ENCODE data around the gene PRKCH. TPM values are rescaled to one million over a fixed set of nuclear protein-coding genes. Genes with fewer than 3 reads are reported as not detected.

PRKCH gene
- total RNA-seq, result 10 to 100 TPM; 34.5 to 51.3 (median 45.0) TPM

DNA sequence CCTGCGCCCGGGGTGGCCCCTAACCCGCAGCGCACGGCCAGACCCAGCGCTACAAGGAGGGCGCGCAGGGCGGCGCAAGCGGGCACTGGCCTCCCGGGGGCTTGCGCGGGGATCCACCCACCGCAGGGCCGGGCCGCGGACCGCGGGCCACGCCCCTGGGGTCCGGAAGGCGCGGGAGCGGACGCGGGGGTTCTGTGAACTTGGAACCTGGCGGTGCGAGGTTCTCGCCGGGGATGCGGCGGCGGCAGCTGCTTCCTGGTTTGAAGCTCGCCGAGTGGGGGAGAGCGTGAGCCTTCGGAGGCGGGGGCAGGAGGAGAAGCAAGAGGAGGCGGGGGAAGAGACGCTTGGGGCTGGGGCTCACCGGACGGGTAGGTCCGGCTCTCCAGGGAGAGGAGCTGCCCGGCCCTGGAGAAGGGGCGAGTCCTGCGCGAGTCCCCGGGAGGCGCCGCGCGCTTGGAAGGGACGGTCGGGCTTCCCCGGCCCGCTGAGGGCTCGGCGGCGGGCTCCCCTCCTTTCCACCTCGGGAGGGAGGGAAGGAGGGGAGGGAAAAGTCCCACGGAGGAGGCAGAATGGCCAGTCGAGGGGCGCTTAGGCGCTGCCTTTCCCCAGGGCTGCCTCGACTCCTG is at the start of gene PRKCH:
TSS of gene PRKCH (plus strand) at position 195 of the 626 bp plus-strand sequence. CDS start 523 bp downstream, outside the sequence.
- TF ChIP-seq, protein P1, sequence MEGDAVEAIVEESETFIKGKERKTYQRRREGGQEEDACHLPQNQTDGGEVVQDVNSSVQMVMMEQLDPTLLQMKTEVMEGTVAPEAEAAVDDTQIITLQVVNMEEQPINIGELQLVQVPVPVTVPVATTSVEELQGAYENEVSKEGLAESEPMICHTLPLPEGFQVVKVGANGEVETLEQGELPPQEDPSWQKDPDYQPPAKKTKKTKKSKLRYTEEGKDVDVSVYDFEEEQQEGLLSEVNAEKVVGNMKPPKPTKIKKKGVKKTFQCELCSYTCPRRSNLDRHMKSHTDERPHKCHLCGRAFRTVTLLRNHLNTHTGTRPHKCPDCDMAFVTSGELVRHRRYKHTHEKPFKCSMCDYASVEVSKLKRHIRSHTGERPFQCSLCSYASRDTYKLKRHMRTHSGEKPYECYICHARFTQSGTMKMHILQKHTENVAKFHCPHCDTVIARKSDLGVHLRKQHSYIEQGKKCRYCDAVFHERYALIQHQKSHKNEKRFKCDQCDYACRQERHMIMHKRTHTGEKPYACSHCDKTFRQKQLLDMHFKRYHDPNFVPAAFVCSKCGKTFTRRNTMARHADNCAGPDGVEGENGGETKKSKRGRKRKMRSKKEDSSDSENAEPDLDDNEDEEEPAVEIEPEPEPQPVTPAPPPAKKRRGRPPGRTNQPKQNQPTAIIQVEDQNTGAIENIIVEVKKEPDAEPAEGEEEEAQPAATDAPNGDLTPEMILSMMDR (IDR thresholded peaks at IDR 0.05), result peak in 2 of 6 experiments; percentile 10 to 29
- TF ChIP-seq POLR2A (IDR thresholded peaks at IDR 0.05), result peak in 3 of 4 donors; percentile 57 to 77 (median 69)
- intact Hi-C loops (cut with DNase I), result no loop called here
- no peaks in the 10 kb centered on the region for H3K9me3 ChIP-seq
- peak within 1 kb of the TSS; percentile 66 to 86 (median 81) for H3K4me3 ChIP-seq
- DNase-seq, result peak; percentile 39
- H3K36me3 ChIP-seq, result no peaks in the 10 kb centered on the region
- peak within 1 kb of the TSS; percentile 90 to 96 (median 94) for H3K27ac ChIP-seq
- peaks cover 0 to 49% (median 0%) of the 10 kb centered on the region in 3 donors for H3K4me1 ChIP-seq
- H3K27me3 ChIP-seq, result peaks cover 0 to 21% (median 0%) of the 10 kb centered on the region in 4 donors
- 0% methylated on average over 2 of the region's 66 CpGs; no CpG with 5 or more reads in 1 of the 2 donors for WGBS, 2 donors

- Histone ChIP-seq H3K4me1 (peaks cover 0 to 60% (median 6%) of the 10 kb centered on the region in 3 donors), H3K27me3 (peaks cover 0 to 28% (median 0%) of the 10 kb centered on the region in 4 donors), H3K4me3 (no peak overlapping the region), H3K9me3 (no peaks in the 10 kb centered on the region), H3K36me3 (no peaks in the 10 kb centered on the region), H3K27ac (no peak overlapping the region)
- DNase-seq, result no peak
- TF ChIP-seq, protein P1 (IDR thresholded peaks at IDR 0.05), result no peak
- TF ChIP-seq POLR2A (IDR thresholded peaks at IDR 0.05), result no peak
- intact Hi-C loops (cut with DNase I), result no loop called here
- WGBS, 2 donors, result 13 to 48% methylated on average over 1 of the region's 1 CpG
These were observed 44.1 kb upstream of the PRKCH start for GRCh38 chr14:61277232-61277631.

DNA sequence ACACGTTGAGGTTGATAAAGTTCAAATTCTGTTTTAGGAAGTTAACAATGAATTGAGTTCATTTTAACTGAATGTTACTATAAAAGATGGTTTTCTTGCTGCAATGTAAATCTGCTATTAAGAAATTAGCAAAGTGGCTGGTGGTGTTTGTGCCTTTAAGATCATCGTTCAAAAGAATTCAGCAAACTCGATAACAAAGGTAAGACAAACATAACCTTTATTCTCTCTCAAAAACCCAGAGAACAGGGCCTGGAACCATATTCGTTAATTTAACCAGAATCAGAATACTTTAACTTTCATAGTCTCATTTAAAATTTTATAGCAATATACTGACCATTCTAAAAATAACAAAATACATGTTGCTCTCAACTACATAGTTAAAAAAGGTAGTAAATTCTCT is 43.6 kb upstream of the PRKCH start:
- intact Hi-C loops (cut with DNase I), result no loop called here
- peaks cover 0 to 56% (median 6%) of the 10 kb centered on the region in 3 donors for H3K4me1 ChIP-seq
- H3K27me3 ChIP-seq, result peaks cover 0 to 28% (median 0%) of the 10 kb centered on the region in 4 donors
- H3K27ac ChIP-seq, result no peak overlapping the region
- H3K36me3 ChIP-seq, result no peaks in the 10 kb centered on the region
- WGBS, 2 donors, result 40 to 55% methylated on average over 4 of the region's 4 CpGs
- TF ChIP-seq, protein P1 (IDR thresholded peaks at IDR 0.05), result no peak
- TF ChIP-seq POLR2A (IDR thresholded peaks at IDR 0.05), result no peak
- no peaks in the 10 kb centered on the region for H3K9me3 ChIP-seq
- no peak for DNase-seq
- no peak overlapping the region for H3K4me3 ChIP-seq

GRCh38 chr14:61279082-61279481 is 42.3 kb upstream of the PRKCH start:
- Histone ChIP-seq H3K9me3 (no peaks in the 10 kb centered on the region), H3K4me3 (peak overlapping the region; percentile 57 to 79 (median 72)), H3K36me3 (no peaks in the 10 kb centered on the region), H3K27me3 (peaks cover 0 to 26% (median 0%) of the 10 kb centered on the region in 4 donors), H3K27ac (peak overlapping the region in 3 of 4 donors; percentile 92 to 98 (median 98)), H3K4me1 (peaks cover 0 to 51% (median 6%) of the 10 kb centered on the region in 3 donors)
- intact Hi-C loops (cut with DNase I), result no loop called here
- TF ChIP-seq, protein P1 (IDR thresholded peaks at IDR 0.05), result no peak
- TF ChIP-seq POLR2A (IDR thresholded peaks at IDR 0.05), result no peak
- no peak for DNase-seq
- WGBS, 2 donors, result 27 to 43% methylated on average over 5 of the region's 5 CpGs

- TF ChIP-seq, protein P1 (IDR thresholded peaks at IDR 0.05), result no peak
- no peak for TF ChIP-seq POLR2A (IDR thresholded peaks at IDR 0.05)
- intact Hi-C loops (cut with DNase I), result no loop called here
- DNase-seq, result no peak
- Histone ChIP-seq H3K27ac (peak overlapping the region; percentile 92 to 98 (median 95)), H3K4me1 (peaks cover 0 to 51% (median 6%) of the 10 kb centered on the region in 3 donors), H3K27me3 (peaks cover 0 to 23% (median 0%) of the 10 kb centered on the region in 4 donors), H3K9me3 (no peaks in the 10 kb centered on the region), H3K36me3 (no peaks in the 10 kb centered on the region), H3K4me3 (peak overlapping the region; percentile 57 to 79 (median 72))
- WGBS, 2 donors, result 19 to 28% methylated on average over 7 to 15 of the region's 47 CpGs
These were observed 41.3 kb upstream of the PRKCH start for GRCh38 chr14:61280092-61280525.

Data from esophagus squamous epithelium (tissue), 5 donors.